Heart left ventricle (tissue), 13 donors: Measurements from ENCODE around the gene CDR2L.

Source experiments
- POLR2A ChIP-seq, 2 donors: fragments of 450-650 bp; IDR thresholded peaks; one replicate each; pipeline ENCODE4 v1.6.1; 2017; ENCODE audit warnings: antibody characterized with exemption in 2 of 2, mild to moderate bottlenecking in 2 of 2, moderate library complexity in 2 of 2
- TF ChIP-seq, protein P1 (sequence below), 12 donors: fragments of 200-600 bp; sonication (generic) in 4 of 12; IDR thresholded peaks; one replicate each; pipeline versions ENCODE4 v1.5.0 to v1.8.0; 2018 to 2022; ENCODE audit warnings: antibody characterized with exemption in 12 of 12, mild to moderate bottlenecking in 5 of 12
- donor health status: ischemic (EF 13 %, LVEDD 7.1; RV severe dilation, severe dysfunction).
- donor health status: DM: no; HTN: yes; CAD: no.
- donor health status: DM: no; HTN: no; CAD: no.
- donor health status: ischemic (EF 25% LVEDD 6.9; RV normal size, moderate dysfunction).
- donor health status: ischemic (EF 25% LVEDD 5.7; RV mildly dilated, moderate dysfunction).
- donor health status: ischemic (EF 35%, LVEDD 5.7; RV mildly dilated, moderate dysfunction).
- donor health status: nonischemic (EF 11% LVEDD 7.7; RV severe dilation, severe dysfunction).
- donor health status: DM: yes; HTN: yes; CAD: no.
- donor health status: PGD.
- donor health status: ischemic (EF 29% LVEDD 5.4; RV normal size, mild dysfunction).
- donor health status: nonischemic (EF 23%, LVEDD 6.1; RV moderate dilation, normal function).

DNA sequence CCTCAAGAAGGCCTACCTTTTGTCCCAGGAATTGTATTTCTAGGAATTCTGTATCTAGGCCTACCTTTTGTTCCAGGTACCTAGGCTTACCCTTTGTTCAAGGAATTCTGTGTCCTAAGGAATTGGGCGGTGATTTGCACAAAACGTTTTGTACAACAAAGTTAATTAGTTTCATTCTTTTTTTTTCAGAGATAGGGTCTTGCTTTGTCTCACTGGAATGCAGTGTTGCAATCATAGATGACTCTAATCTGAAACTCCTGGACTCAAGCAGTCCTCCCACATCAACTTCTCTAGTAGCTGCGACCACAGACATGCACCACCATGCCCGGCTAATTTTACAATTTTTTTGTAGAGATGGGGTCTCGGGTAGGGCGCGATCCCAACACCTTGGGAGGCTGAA lies 7.0 kb downstream of the CDR2L start:
- TF ChIP-seq, protein P1, sequence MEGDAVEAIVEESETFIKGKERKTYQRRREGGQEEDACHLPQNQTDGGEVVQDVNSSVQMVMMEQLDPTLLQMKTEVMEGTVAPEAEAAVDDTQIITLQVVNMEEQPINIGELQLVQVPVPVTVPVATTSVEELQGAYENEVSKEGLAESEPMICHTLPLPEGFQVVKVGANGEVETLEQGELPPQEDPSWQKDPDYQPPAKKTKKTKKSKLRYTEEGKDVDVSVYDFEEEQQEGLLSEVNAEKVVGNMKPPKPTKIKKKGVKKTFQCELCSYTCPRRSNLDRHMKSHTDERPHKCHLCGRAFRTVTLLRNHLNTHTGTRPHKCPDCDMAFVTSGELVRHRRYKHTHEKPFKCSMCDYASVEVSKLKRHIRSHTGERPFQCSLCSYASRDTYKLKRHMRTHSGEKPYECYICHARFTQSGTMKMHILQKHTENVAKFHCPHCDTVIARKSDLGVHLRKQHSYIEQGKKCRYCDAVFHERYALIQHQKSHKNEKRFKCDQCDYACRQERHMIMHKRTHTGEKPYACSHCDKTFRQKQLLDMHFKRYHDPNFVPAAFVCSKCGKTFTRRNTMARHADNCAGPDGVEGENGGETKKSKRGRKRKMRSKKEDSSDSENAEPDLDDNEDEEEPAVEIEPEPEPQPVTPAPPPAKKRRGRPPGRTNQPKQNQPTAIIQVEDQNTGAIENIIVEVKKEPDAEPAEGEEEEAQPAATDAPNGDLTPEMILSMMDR (IDR thresholded peaks at IDR 0.05), result no peak
- TF ChIP-seq POLR2A (IDR thresholded peaks at IDR 0.05), result no peak
